GM12891 (cell line): Measurements from ENCODE around the gene ROBO1.

Experiments
- PAX5 ChIP-seq: IDR thresholded peaks from 2 replicates; pipeline ENCODE4 v1.6.1; 2011; ENCODE audit warnings: low read length, moderate library complexity, mild to moderate bottlenecking; ENCODE audit not compliant: insufficient read depth, severe bottlenecking
- POLR2A ChIP-seq: IDR thresholded peaks from 2 replicates; pipeline ENCODE4 v1.6.1; 2011; ENCODE audit warnings: low read depth, low read length, control low read depth
- POLR2AphosphoS5 ChIP-seq: IDR thresholded peaks from 2 replicates; pipeline ENCODE4 v1.6.1; 2011; ENCODE audit warnings: low read depth, low read length, control low read depth
- POU2F2 ChIP-seq: IDR thresholded peaks from 2 replicates; pipeline ENCODE4 v1.6.1; 2011; ENCODE audit warnings: low read depth, mild to moderate bottlenecking, control low read depth, low read length, moderate library complexity
- SPI1 ChIP-seq: IDR thresholded peaks from 2 replicates; pipeline ENCODE4 v1.6.1; 2011; ENCODE audit warnings: low read depth, low read length, control low read depth
- TAF1 ChIP-seq: IDR thresholded peaks from 2 replicates; pipeline ENCODE4 v1.6.1; 2011; ENCODE audit warnings: low read depth, low read length, control low read depth

DNA sequence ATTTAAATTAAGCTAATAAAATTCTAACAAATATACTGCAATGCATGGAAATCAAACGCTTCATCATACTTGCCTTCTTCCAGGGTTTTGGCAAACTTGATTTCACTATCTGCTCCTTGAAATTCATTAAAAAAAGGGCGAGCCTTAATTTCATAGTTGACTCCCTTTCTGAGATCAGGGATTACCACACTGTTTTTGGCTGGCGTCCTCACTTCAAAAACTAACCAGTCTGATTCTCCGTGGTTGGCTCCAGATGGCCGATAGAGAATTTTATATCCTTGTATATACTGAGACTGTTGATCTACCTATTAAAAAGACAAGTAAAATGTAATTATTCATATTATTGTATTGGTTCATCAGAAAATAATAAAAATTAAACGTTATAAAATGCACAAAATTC, 1106.8 kb downstream of the ROBO1 start:
- TF ChIP-seq POLR2A: no peak
- TF ChIP-seq POLR2AphosphoS5: no peak
- TF ChIP-seq TAF1: no peak
- TF ChIP-seq PAX5: no peak
- TF ChIP-seq POU2F2: no peak
- TF ChIP-seq SPI1: no peak
